ENCODE data around the gene LRP4.

Gene LRP4

DNA sequence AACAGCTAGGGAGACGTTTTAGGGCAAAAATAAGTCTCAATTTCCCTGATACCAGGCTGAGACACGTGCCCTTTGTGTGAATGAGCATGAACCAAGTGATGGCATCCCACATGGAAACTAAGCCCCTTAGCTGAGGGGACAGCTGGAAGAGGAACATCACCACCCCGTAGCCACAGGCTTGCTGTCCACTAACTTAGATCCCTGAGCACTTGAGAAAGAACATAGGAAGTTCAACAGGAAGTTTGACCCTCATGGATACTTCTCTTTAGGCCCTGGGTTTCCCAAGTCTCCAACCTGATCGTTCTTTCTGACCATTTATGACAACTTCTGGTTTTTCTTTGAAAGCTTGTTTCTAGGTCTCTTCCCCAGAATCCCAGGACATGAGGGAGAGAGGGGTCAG lies 60.7 kb downstream of the LRP4 start:
- no peak for TF ChIP-seq CTCF (IDR thresholded peaks at IDR 0.05; ENCODE audit: extremely low read depth, missing control alignments)

DNA sequence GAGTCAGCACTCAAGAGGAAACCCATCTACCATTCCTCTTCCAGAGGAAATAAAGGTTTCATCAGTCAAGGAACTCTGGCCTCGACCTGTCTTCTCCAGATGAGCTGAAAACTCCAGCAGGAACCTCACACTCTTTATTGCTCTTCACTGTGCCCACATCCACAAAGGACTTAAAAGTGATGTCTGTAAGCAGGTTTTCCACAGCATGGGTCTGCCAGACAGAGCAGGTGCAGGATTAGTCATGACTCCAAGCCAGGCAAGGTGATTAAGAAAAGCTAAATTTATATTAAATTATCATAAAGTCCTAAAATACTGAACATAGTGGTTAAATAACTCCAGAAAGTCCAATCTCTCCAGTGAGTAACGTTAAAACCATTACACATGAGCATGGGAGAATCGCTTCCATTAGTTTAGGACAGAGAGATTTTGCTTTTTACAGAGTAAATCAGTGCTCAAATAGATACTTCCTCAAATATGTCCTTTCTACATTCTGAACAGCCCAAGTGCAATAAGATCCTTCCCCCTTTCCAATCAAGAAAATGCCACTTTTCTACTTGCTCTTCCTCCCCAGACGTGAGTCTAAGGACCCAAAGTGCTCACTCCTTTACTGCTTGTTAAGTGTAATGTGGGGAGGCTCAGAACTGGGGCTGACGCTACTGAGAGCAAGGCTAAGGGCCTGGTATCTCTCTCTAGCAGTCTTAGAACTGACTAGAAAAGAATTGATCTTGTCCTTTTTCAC lies 61.6 kb downstream of the LRP4 start:
- DNase-seq (ENCODE audit: low spot score), result no peak
- no peak for TF ChIP-seq CTCF (IDR thresholded peaks at IDR 0.05; ENCODE audit: extremely low read depth, missing control alignments)

More for the DNA sequence above, 60.7 kb downstream of the LRP4 start:
- DNase-seq (ENCODE audit: low spot score), result no peak

GRCh38 chr11:46855863-46856262 lies 62.5 kb downstream of the LRP4 start:
- no peak for TF ChIP-seq CTCF (IDR thresholded peaks at IDR 0.05; ENCODE audit: extremely low read depth, missing control alignments)
- no peak for DNase-seq (ENCODE audit: low spot score)

GRCh38 chr11:46855167-46855566 lies 63.2 kb downstream of the LRP4 start:
- TF ChIP-seq CTCF (IDR thresholded peaks at IDR 0.05; ENCODE audit: extremely low read depth, missing control alignments), result no peak
- DNase-seq (ENCODE audit: low spot score), result no peak

GRCh38 chr11:46850829-46851380 lies 67.4 kb downstream of the LRP4 start:
- TF ChIP-seq CTCF (IDR thresholded peaks at IDR 0.05; ENCODE audit: extremely low read depth, missing control alignments), result no peak
- no peak for DNase-seq (ENCODE audit: low spot score)

DNA sequence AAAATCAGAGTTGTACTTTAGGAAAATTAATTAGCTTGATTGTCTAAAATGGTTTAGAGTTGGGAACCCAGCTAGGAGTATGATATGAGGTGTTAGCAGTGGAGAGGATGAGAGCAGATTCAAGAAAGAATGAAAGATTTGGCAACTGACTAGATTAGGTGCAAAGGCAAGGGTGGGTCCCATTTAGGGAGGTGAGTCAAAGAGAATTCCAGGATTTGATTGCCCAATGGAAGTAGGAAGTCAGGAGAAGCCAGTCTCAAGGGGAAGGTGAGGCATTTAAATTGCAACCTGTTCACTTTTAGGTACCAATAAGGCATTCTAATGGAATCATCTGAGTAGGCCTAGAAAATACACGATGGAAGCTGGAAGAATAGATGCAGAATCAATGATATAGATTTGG lies 68.7 kb downstream of the LRP4 start:
- no peak for TF ChIP-seq CTCF (IDR thresholded peaks at IDR 0.05; ENCODE audit: extremely low read depth, missing control alignments)
- no peak for DNase-seq (ENCODE audit: low spot score)

GRCh38 chr11:46846510-46846830 lies 71.9 kb downstream of the LRP4 start:
- DNase-seq (ENCODE audit: low spot score), result no peak
- TF ChIP-seq CTCF (IDR thresholded peaks at IDR 0.05; ENCODE audit: extremely low read depth, missing control alignments), result no peak

All from GM20000 (cell line).